ENCODE data around the gene PDGFRB. TPM values are rescaled to one million over a fixed set of nuclear protein-coding genes. Genes with fewer than 3 reads are reported as not detected.
"Not testable (repeated sequence)": the region's sequence is repeated elsewhere in the genome, so short reads cannot be mapped to it uniquely, and the experiment has no call there.

The PDGFRB gene
- total and polyA plus RNA-seq, 2 of the 8 experiments (the other 6 are each of a cell fraction or from before 2014, with no cell fraction given): 4.2 to 13.7 TPM

GRCh38 chr5:150085191-150085912 is 70.3 kb downstream of the PDGFRB start (continued):
- TF ChIP-seq JUND (IDR thresholded peaks at IDR 0.05; ENCODE audit: low read length): no peak

GRCh38 chr5:150084754-150085153 is 70.9 kb downstream of the PDGFRB start:
- H3K4me1 ChIP-seq (replicated peaks in 1 of 4; ENCODE audit: control insufficient read depth in 3 of 4, insufficient read depth in 4 of 4, low read length in 3 of 4); H2BK5ac ChIP-seq (ENCODE audit: low read depth, low read length); H3K9me3 ChIP-seq (ENCODE audit: insufficient read depth in 2 of 2, low read depth in 1 of 2, low read length in 1 of 2); H3K79me2 ChIP-seq (ENCODE audit: control insufficient read depth in 1 of 2, insufficient read depth in 2 of 2, low read length in 2 of 2); H2BK12ac ChIP-seq (ENCODE audit: low read depth, low read length); H3K79me1 ChIP-seq (ENCODE audit: low read depth, low read length); H3K27ac ChIP-seq (ENCODE audit: low read depth, low read length); H3K27me3 ChIP-seq (replicated peaks in 1 of 4; ENCODE audit: control insufficient read depth in 3 of 4, extremely low read depth in 1 of 4, insufficient read depth in 3 of 4, low read length in 3 of 4); H2BK120ac ChIP-seq (replicated peaks; ENCODE audit: low read depth, low read length); H3K23me2 ChIP-seq (ENCODE audit: low read depth, low read length); H4K20me1 ChIP-seq (replicated peaks in 1 of 2; ENCODE audit: control insufficient read depth in 1 of 2, insufficient read depth in 2 of 2, low read length in 2 of 2); POLR2A ChIA-PET (ENCODE audit: partially characterized antibody); H4K5ac ChIP-seq (ENCODE audit: insufficient read length, low read depth, low read length); H2BK15ac ChIP-seq (ENCODE audit: low read length); H4K8ac ChIP-seq (ENCODE audit: extremely low read depth, insufficient read depth, low read length); H3K36me3 ChIP-seq (ENCODE audit: control insufficient read depth in 2 of 4, insufficient read depth in 4 of 4, low read length in 3 of 4); H4K91ac ChIP-seq (replicated peaks; ENCODE audit: insufficient read length, low read length); H3K4me2 ChIP-seq (ENCODE audit: insufficient read depth in 1 of 2, low read depth in 2 of 2, low read length in 2 of 2); H3K23ac ChIP-seq (ENCODE audit: insufficient read length); H2BK20ac ChIP-seq (ENCODE audit: low read length); H3K14ac ChIP-seq (ENCODE audit: insufficient read length); H3K56ac ChIP-seq (replicated peaks; ENCODE audit: insufficient read length, low read depth, low read length); H3K9ac ChIP-seq (replicated peaks in 1 of 4; ENCODE audit: extremely low read depth in 1 of 4, low read depth in 3 of 4, low read length in 3 of 4); H3K4ac ChIP-seq (replicated peaks; ENCODE audit: insufficient read length, low read depth, low read length); H3K18ac ChIP-seq (ENCODE audit: extremely low read depth, low read length); H2AFZ ChIP-seq (ENCODE audit: low read length); H2AK5ac ChIP-seq (ENCODE audit: low read depth, low read length); H3K4me3 ChIP-seq (ENCODE audit: extremely low read depth in 1 of 4, insufficient read depth in 2 of 4, low read depth in 3 of 4, low read length in 4 of 4); FAIRE-seq: not testable (repeated sequence)
- CTCF ChIA-PET (ENCODE audit: partially characterized antibody): interaction anchor here (0.9 to 1.4 kb wide), 3 partner anchors 23 to 36 kb away, joined by 3 to 4 read pairs (median 3); no protein-coding TSS in a partner anchor
- peak in 1 of 2 experiments; percentile 34 for DNase-seq (ENCODE audit: low read depth in 1 of 2, low spot score in 2 of 2)
- WGBS, 2 experiments (ENCODE audit: extremely low coverage in 1 of 2, insufficient coverage in 1 of 2, insufficient read length in 1 of 2, insufficient replicate concordance in 2 of 2, low coverage in 1 of 2, low lambda C conversion rate in 2 of 2, missing lambda C conversion rate in 1 of 2): 90% methylated on average over 5 of the region's 6 CpGs; no CpG with 5 or more reads in 1 of the 2 experiments

Data from H1 (cell line).